Glomerular visceral epithelial cell (primary cell): ENCODE measurements around the gene TMX2.

ENCODE experiments used
- DNase-seq: peaks from one replicate; pipeline ENCODE4 v3.0.0-alpha.2; 2016; ENCODE audit errors: extremely low spot score

TMX2 gene

GRCh38 chr11:57764972-57765371, 52.6 kb downstream of the TMX2 start:
- no peak for DNase-seq

GRCh38 chr11:57770793-57771192, 58.4 kb downstream of the TMX2 start:
- no peak for DNase-seq

GRCh38 chr11:57771365-57771764, 59.0 kb downstream of the TMX2 start:
- no peak for DNase-seq

GRCh38 chr11:57772562-57772961, 60.2 kb downstream of the TMX2 start:
- no peak for DNase-seq

- no peak for DNase-seq
Observed at GRCh38 chr11:57773026-57773598, 60.7 kb downstream of the TMX2 start.

GRCh38 chr11:57775491-57775890, 63.1 kb downstream of the TMX2 start:
- no peak for DNase-seq

GRCh38 chr11:57776031-57776521, 63.7 kb downstream of the TMX2 start:
- DNase-seq = peak; percentile 33

GRCh38 chr11:57776577-57777210, 64.3 kb downstream of the TMX2 start:
- no peak for DNase-seq

GRCh38 chr11:57777969-57778317, 65.5 kb downstream of the TMX2 start:
- no peak for DNase-seq

GRCh38 chr11:57778318-57779037, 66.1 kb downstream of the TMX2 start:
- peak; percentile 96 for DNase-seq

- DNase-seq = peak; percentile 32
Observed at GRCh38 chr11:57779276-57779675, 66.9 kb downstream of the TMX2 start.

- DNase-seq = no peak
Observed at GRCh38 chr11:57781529-57781943, 69.1 kb downstream of the TMX2 start.

GRCh38 chr11:57785072-57785471, 72.7 kb downstream of the TMX2 start:
- DNase-seq = no peak

- DNase-seq = no peak
Observed at GRCh38 chr11:57786436-57786835, 74.0 kb downstream of the TMX2 start.

GRCh38 chr11:57787006-57787604, 74.7 kb downstream of the TMX2 start:
- no peak for DNase-seq

- peak; percentile 42 for DNase-seq
Observed at GRCh38 chr11:57787920-57788702, 75.7 kb downstream of the TMX2 start.

GRCh38 chr11:57788703-57789088, 76.3 kb downstream of the TMX2 start:
- DNase-seq = no peak
